ENCODE results near the gene C22orf31.

GRCh38 chr22:29041408-29041807 is 20.2 kb downstream of the C22orf31 start:
- TF ChIP-seq EZH2 (optimal IDR thresholded peaks at IDR 0.05; ENCODE audit: low read depth, low read length): no peak
- TF ChIP-seq, protein P1, sequence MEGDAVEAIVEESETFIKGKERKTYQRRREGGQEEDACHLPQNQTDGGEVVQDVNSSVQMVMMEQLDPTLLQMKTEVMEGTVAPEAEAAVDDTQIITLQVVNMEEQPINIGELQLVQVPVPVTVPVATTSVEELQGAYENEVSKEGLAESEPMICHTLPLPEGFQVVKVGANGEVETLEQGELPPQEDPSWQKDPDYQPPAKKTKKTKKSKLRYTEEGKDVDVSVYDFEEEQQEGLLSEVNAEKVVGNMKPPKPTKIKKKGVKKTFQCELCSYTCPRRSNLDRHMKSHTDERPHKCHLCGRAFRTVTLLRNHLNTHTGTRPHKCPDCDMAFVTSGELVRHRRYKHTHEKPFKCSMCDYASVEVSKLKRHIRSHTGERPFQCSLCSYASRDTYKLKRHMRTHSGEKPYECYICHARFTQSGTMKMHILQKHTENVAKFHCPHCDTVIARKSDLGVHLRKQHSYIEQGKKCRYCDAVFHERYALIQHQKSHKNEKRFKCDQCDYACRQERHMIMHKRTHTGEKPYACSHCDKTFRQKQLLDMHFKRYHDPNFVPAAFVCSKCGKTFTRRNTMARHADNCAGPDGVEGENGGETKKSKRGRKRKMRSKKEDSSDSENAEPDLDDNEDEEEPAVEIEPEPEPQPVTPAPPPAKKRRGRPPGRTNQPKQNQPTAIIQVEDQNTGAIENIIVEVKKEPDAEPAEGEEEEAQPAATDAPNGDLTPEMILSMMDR (IDR thresholded peaks at IDR 0.05; ENCODE audit: low read length): no peak
- TF ChIP-seq EZH2phosphoT487 (IDR thresholded peaks at IDR 0.05; ENCODE audit: low read length): no peak

Measured in MM.1S (cell line).